H9 (cell line): Measurements from ENCODE around the gene ZFP57. TPM values are rescaled to one million over a fixed set of nuclear protein-coding genes. Genes with fewer than 3 reads are reported as not detected.

ENCODE experiments used
- DNase-seq: peaks from one replicate; pipeline ENCODE4 v3.0.0-alpha.2; 2017
- H2AFZ ChIP-seq: one replicate; pipeline ENCODE4 v1.6.1; 2013; ENCODE audit warnings: mild to moderate bottlenecking, low read length, control low read depth, moderate library complexity
- H2AK5ac ChIP-seq: 2 replicates; pipeline ENCODE4 v1.6.1; 2013; ENCODE audit warnings: low read length, control low read depth, mixed read lengths; ENCODE audit not compliant: insufficient read length
- H2BK120ac ChIP-seq: one replicate; pipeline ENCODE4 v1.6.1; 2013; ENCODE audit warnings: low read depth, mild to moderate bottlenecking, low read length, control low read depth, inconsistent platforms; ENCODE audit not compliant: poor library complexity, severe bottlenecking
- H2BK12ac ChIP-seq: 2 replicates; pipeline ENCODE4 v1.6.1; 2013; ENCODE audit warnings: low read length, control low read depth, mixed read lengths, low read depth; ENCODE audit not compliant: insufficient read length
- H2BK15ac ChIP-seq: 2 replicates; pipeline ENCODE4 v1.6.1; 2013; ENCODE audit warnings: low read depth, low read length, control low read depth
- H2BK20ac ChIP-seq: one replicate; pipeline ENCODE4 v1.6.1; 2013; ENCODE audit warnings: low read depth, mild to moderate bottlenecking, low read length, control low read depth, inconsistent platforms; ENCODE audit not compliant: poor library complexity, severe bottlenecking
- H2BK5ac ChIP-seq: 2 replicates; pipeline ENCODE4 v1.6.1; 2013; ENCODE audit warnings: low read length, control low read depth, mixed read lengths; ENCODE audit not compliant: insufficient read length
- H3K14ac ChIP-seq: 2 replicates; pipeline ENCODE4 v1.6.1; 2013; ENCODE audit warnings: low read length, control low read depth; ENCODE audit not compliant: insufficient read depth
- H3K18ac ChIP-seq: 2 replicates; pipeline ENCODE4 v1.6.1; 2013; ENCODE audit warnings: low read depth, mild to moderate bottlenecking, mixed read lengths, low read length, control low read depth; ENCODE audit not compliant: insufficient read length
- H3K23ac ChIP-seq: 2 replicates; pipeline ENCODE4 v1.6.1; 2013; ENCODE audit warnings: low read length, control low read depth, mixed read lengths, low read depth; ENCODE audit not compliant: insufficient read length
- H3K23me2 ChIP-seq: 2 replicates; pipeline ENCODE4 v1.6.1; 2013; ENCODE audit warnings: low read depth, mild to moderate bottlenecking, mixed read lengths, low read length, control low read depth; ENCODE audit not compliant: insufficient read length, poor library complexity, severe bottlenecking
- H3K27ac ChIP-seq: 2 replicates; pipeline ENCODE4 v1.5.1; 2013; ENCODE audit warnings: low read length, control low read depth, mixed read lengths, low read depth; ENCODE audit not compliant: insufficient read length
- H3K27me3 ChIP-seq: 2 replicates; pipeline ENCODE4 v1.6.1; 2013; ENCODE audit warnings: low read length, control low read depth, inconsistent platforms; ENCODE audit not compliant: insufficient read depth
- H3K4ac ChIP-seq: 2 replicates; pipeline ENCODE4 v1.6.1; 2013; ENCODE audit warnings: low read depth, mild to moderate bottlenecking, control low read depth, inconsistent platforms, low read length, moderate library complexity
- H3K4me1 ChIP-seq: 2 replicates; pipeline ENCODE4 v1.6.1; 2013; ENCODE audit warnings: low read length, control low read depth, inconsistent platforms; ENCODE audit not compliant: insufficient read depth
- H3K4me2 ChIP-seq: 2 replicates; pipeline ENCODE4 v1.6.1; 2013; ENCODE audit warnings: low read length, control low read depth, mixed read lengths; ENCODE audit not compliant: insufficient read length, insufficient read depth
- H3K56ac ChIP-seq: 2 replicates; pipeline ENCODE4 v1.6.1; 2013; ENCODE audit warnings: low read depth, mild to moderate bottlenecking, mixed read lengths, low read length, control low read depth; ENCODE audit not compliant: insufficient read length
- H3K79me1 ChIP-seq: 2 replicates; pipeline ENCODE4 v1.6.1; 2013; ENCODE audit warnings: low read depth, mild to moderate bottlenecking, moderate library complexity, low read length, control low read depth, inconsistent platforms; ENCODE audit not compliant: insufficient read depth, poor library complexity, severe bottlenecking
- H3K79me2 ChIP-seq: 2 replicates; pipeline ENCODE4 v1.6.1; 2013; ENCODE audit warnings: low read length, control low read depth, inconsistent platforms; ENCODE audit not compliant: insufficient read depth
- H3K9ac ChIP-seq: 2 replicates; pipeline ENCODE4 v1.6.1; 2013; ENCODE audit warnings: low read length, control low read depth, mixed read lengths; ENCODE audit not compliant: insufficient read length; ENCODE audit errors: extremely low read depth
- H3K9me3 ChIP-seq: one replicate; pipeline ENCODE4 v1.6.1; 2013; ENCODE audit warnings: low read depth, low read length, inconsistent platforms; ENCODE audit not compliant: control insufficient read depth
- H3T11ph ChIP-seq: one replicate; pipeline ENCODE4 v1.6.1; 2013; ENCODE audit warnings: mild to moderate bottlenecking, low read length, control low read depth, inconsistent platforms
- H4K20me1 ChIP-seq: one replicate; pipeline ENCODE4 v1.6.1; 2013; ENCODE audit not compliant: control insufficient read depth, insufficient read length, insufficient read depth
- H4K5ac ChIP-seq: 2 replicates; pipeline ENCODE4 v1.6.1; 2013; ENCODE audit warnings: low read depth, mild to moderate bottlenecking, mixed read lengths, low read length, control low read depth; ENCODE audit not compliant: insufficient read length
- H4K8ac ChIP-seq: replicated peaks from 2 replicates; pipeline ENCODE4 v1.6.1; 2013; ENCODE audit warnings: low read length, control low read depth, mixed read lengths, low read depth; ENCODE audit not compliant: insufficient read length
- H4K91ac ChIP-seq: 2 replicates; pipeline ENCODE4 v1.6.1; 2013; ENCODE audit warnings: low read depth, mild to moderate bottlenecking, moderate library complexity, mixed read lengths, low read length, control low read depth; ENCODE audit not compliant: insufficient read length
- H3K27ac Mint-ChIP-seq, 3 experiments: 2 replicates in 2 of 3; 3 replicates in 1 of 3; pipeline ENCODE4 v1.8.0; 2020 to 2021; ENCODE audit warnings: mixed read lengths in 3 of 3, mild to moderate bottlenecking in 1 of 3, moderate library complexity in 1 of 3
- H3K27me3 Mint-ChIP-seq: 2 replicates; pipeline ENCODE4 v1.8.0; 2021; ENCODE audit warnings: low read depth, mild to moderate bottlenecking, moderate library complexity, mixed read lengths
- H3K36me3 Mint-ChIP-seq, 3 experiments: 2 replicates in 2 of 3; 3 replicates in 1 of 3; pipeline ENCODE4 v1.8.0; 2020 to 2021; ENCODE audit warnings: low read depth in 3 of 3, mixed read lengths in 3 of 3; ENCODE audit not compliant: insufficient read depth in 1 of 3
- H3K4me1 Mint-ChIP-seq, 2 experiments: 2 replicates each; pipeline ENCODE4 v1.8.0; 2020; ENCODE audit warnings: mixed read lengths in 2 of 2
- H3K4me3 Mint-ChIP-seq, 2 experiments: 2 replicates in 1 of 2; 3 replicates in 1 of 2; pipeline ENCODE4 v1.8.0; 2020 to 2021; ENCODE audit warnings: mild to moderate bottlenecking in 2 of 2, mixed read lengths in 2 of 2, moderate library complexity in 1 of 2
- H3K9me3 Mint-ChIP-seq, 2 experiments: 2 replicates in 1 of 2; 3 replicates in 1 of 2; pipeline ENCODE4 v1.8.0; 2020; ENCODE audit warnings: mild to moderate bottlenecking in 2 of 2, mixed read lengths in 2 of 2, moderate library complexity in 1 of 2
- CTCF ChIP-seq: fragments of 200-600 bp; sonication (generic); conservative IDR thresholded peaks from 3 replicates; pipeline ENCODE4 v1.8.0; 2021; ENCODE audit warnings: antibody characterized with exemption, mild to moderate bottlenecking
- WGBS: extraction: QIAGEN DNeasy Blood & Tissue Kit; methylation state at CpG from one replicate; pipeline ENCODE4 v1.1.7; 2013; ENCODE audit warnings: missing lambda C conversion rate, low lambda C conversion rate, mixed read lengths; ENCODE audit not compliant: insufficient read length; ENCODE audit errors: extremely low coverage; 5-methylcytosine and 5-hydroxymethylcytosine counted together
- total RNA-seq: library from RNA; stranded (reverse); gene quantifications from 2 replicates; pipeline ENCODE4 v1.2.1, GENCODE V29; 2021

ZFP57 gene
- total RNA-seq, 1 experiment from 2014 or later = 1.7 TPM

- H3K14ac ChIP-seq = no peak overlapping the region
- H3K27me3 Mint-ChIP-seq = peaks cover 2% of the 10 kb centered on the region; the same call in 1 of the 2 replicates
- no peak overlapping the region for H2BK12ac ChIP-seq
- no peak overlapping the region for H3K4me2 ChIP-seq
- no peak overlapping the region for H3T11ph ChIP-seq
- no peak overlapping the region for H3K4me3 Mint-ChIP-seq
- no peak overlapping the region for H3K4ac ChIP-seq
- H3K23ac ChIP-seq = no peak overlapping the region
- no peak for TF ChIP-seq CTCF
- H3K23me2 ChIP-seq = no peaks in the 10 kb centered on the region
- H3K27ac ChIP-seq = no peak overlapping the region
- no peak overlapping the region for H2AK5ac ChIP-seq
- H3K4me1 ChIP-seq = peaks cover 18% of the 10 kb centered on the region; the same call in 1 of the 2 replicates
- H2BK120ac ChIP-seq = no peak overlapping the region
- H3K27me3 ChIP-seq = no peaks in the 10 kb centered on the region
- no peak overlapping the region for H2BK20ac ChIP-seq
- H3K27ac Mint-ChIP-seq = peak overlapping the region in 1 of 3 experiments; percentile 12; a peak in 1 of 7 replicates
- H3K79me2 ChIP-seq = no peaks in the 10 kb centered on the region
- H4K5ac ChIP-seq = no peak overlapping the region
- no peak overlapping the region for H3K18ac ChIP-seq
- H4K20me1 ChIP-seq = no peaks in the 10 kb centered on the region
- no peaks in the 10 kb centered on the region for H3K9me3 ChIP-seq
- H2BK5ac ChIP-seq = no peak overlapping the region
- H2BK15ac ChIP-seq = no peak overlapping the region
- no peak for DNase-seq
- no CpG with 5 or more reads among the region's 1 CpG for WGBS
- no peak overlapping the region for H3K56ac ChIP-seq
- H4K91ac ChIP-seq = no peak overlapping the region
- no peak overlapping the region for H2AFZ ChIP-seq
- no peak overlapping the region for H3K9ac ChIP-seq
- peaks cover 0 to 3% (median 2%) of the 10 kb centered on the region in 3 experiments; a peak in 3 of 7 replicates for H3K36me3 Mint-ChIP-seq
- no peaks in the 10 kb centered on the region for H3K79me1 ChIP-seq
- peaks cover 35 to 37% of the 10 kb centered on the region in 2 experiments for H3K4me1 Mint-ChIP-seq
- peaks cover 0 to 1% of the 10 kb centered on the region in 2 experiments; a peak in 2 of 5 replicates for H3K9me3 Mint-ChIP-seq
- H4K8ac ChIP-seq = no peak overlapping the region
Observed at GRCh38 chr6:29671026-29671425, 9.9 kb downstream of the ZFP57 start.
